HepG2 (cell line): ENCODE measurements around the gene SND1. TPM values are rescaled to one million over a fixed set of nuclear protein-coding genes. Genes with fewer than 3 reads are reported as not detected.

Experiments
- ATAC-seq: fragments of 200-7000 bp; cut with Tn5 transposase; 3 replicates; pipeline ENCODE4 v1.9.1; 2020; ENCODE audit warnings: mild to moderate bottlenecking, moderate library complexity
- BruUV-seq: library from RNA; stranded (reverse); fragments of 400-500 nt; replicated peaks from 2 replicates; lab custom pipeline; 2021; lab: Mats Ljungman, UMichigan
- CTCF ChIA-PET: fragments of 300-600 bp; formaldehyde crosslinking; extraction: SDS; loops from one replicate; lab custom pipeline; 2021; ENCODE audit warnings: low total read pairs, inconsistent platforms, low intra/inter-chr PET ratio; lab: Yijun Ruan, JAX
- POLR2A ChIA-PET: fragments of 350-600 bp; sonication (Branson Sonifier 250); formaldehyde crosslinking; loops from one replicate; lab custom pipeline; 2020; ENCODE audit warnings: antibody characterized with exemption, inconsistent platforms; lab: Yijun Ruan, JAX
- DNase-seq: peaks from one replicate; pipeline ENCODE4 v3.0.0-alpha.2; 2015; ENCODE audit warnings: low spot score
- FAIRE-seq: peaks from 3 replicates; lab custom pipeline; 2011; peaks lifted over from hg19 to GRCh38; lab: Jason Lieb, UNC
- H2AFZ ChIP-seq: one replicate; pipeline ENCODE4 v1.6.1; 2011; ENCODE audit warnings: low read length, inconsistent platforms
- H3K27ac ChIP-seq: fragments of 300-600 bp; 3 replicates; pipeline ENCODE4 v1.8.0; 2011; ENCODE audit warnings: mixed run types, mild to moderate bottlenecking, mixed read lengths, low read length, inconsistent platforms; ENCODE audit not compliant: insufficient read depth; ENCODE audit errors: extremely low read length
- H3K27me3 ChIP-seq, 2 experiments: fragments of 200-600 bp in 1 of 2; 2 replicates in 1 of 2; 3 replicates in 1 of 2; pipeline versions ENCODE4 v1.6.0 to v1.8.0; 2011; ENCODE audit warnings: low read length in 2 of 2, mild to moderate bottlenecking in 2 of 2, moderate library complexity in 2 of 2, inconsistent platforms in 1 of 2; ENCODE audit not compliant: insufficient read depth in 2 of 2, control insufficient read depth in 1 of 2
- H3K36me3 ChIP-seq, 2 experiments: fragments of 200-600 bp in 1 of 2; replicated peaks in 1 of 2; 2 replicates in 1 of 2; 3 replicates in 1 of 2; pipeline versions ENCODE4 v1.5.1 to v1.8.0; 2011; ENCODE audit warnings: low read length in 2 of 2, inconsistent platforms in 1 of 2; ENCODE audit not compliant: insufficient read depth in 2 of 2, control insufficient read depth in 1 of 2
- H3K4me1 ChIP-seq: 2 replicates; pipeline ENCODE4 v1.5.1; 2012; ENCODE audit warnings: low read length, inconsistent platforms; ENCODE audit not compliant: insufficient read depth
- H3K4me2 ChIP-seq: 2 replicates; pipeline ENCODE4 v1.6.0; 2011; ENCODE audit warnings: low read depth, low read length, inconsistent platforms
- H3K4me3 ChIP-seq, 3 experiments: fragments of 200-600 bp in 1 of 3; sonication (generic), shearing (Covaris generic) in 1 of 3; replicated peaks in 1 of 3; 2 replicates each; pipeline ENCODE4 v1.5.1; 2011 to 2016; ENCODE audit warnings: low read length in 3 of 3, inconsistent platforms in 2 of 3, low read depth in 2 of 3, mild to moderate bottlenecking in 2 of 3, control low read depth in 1 of 3, mixed read lengths in 1 of 3; ENCODE audit not compliant: insufficient read depth in 1 of 3
- H3K79me2 ChIP-seq: one replicate; pipeline ENCODE4 v1.6.1; 2011; ENCODE audit warnings: low read length, inconsistent platforms; ENCODE audit not compliant: insufficient read depth
- H3K9ac ChIP-seq: 2 replicates; pipeline ENCODE4 v1.6.0; 2011; ENCODE audit warnings: mild to moderate bottlenecking, low read depth, low read length, inconsistent platforms; ENCODE audit not compliant: insufficient read depth
- H3K9me3 ChIP-seq: 2 replicates; pipeline ENCODE4 v1.5.1; 2012; ENCODE audit warnings: mild to moderate bottlenecking, low read length
- H4K20me1 ChIP-seq: 2 replicates; pipeline ENCODE4 v1.6.0; 2011; ENCODE audit warnings: inconsistent platforms, mild to moderate bottlenecking, low read length, moderate library complexity; ENCODE audit not compliant: insufficient read depth
- ATF3 ChIP-seq: sonication (generic); formaldehyde crosslinking; IDR thresholded peaks from 2 replicates; pipeline ENCODE4 v1.4.0; 2020; ENCODE audit warnings: missing genetic modification reagents
- CHCHD3 ChIP-seq: sonication (generic); formaldehyde crosslinking; IDR thresholded peaks from 2 replicates; pipeline ENCODE4 v1.8.0; 2022; ENCODE audit warnings: mild to moderate bottlenecking, missing genetic modification reagents, moderate library complexity
- DNMT3B ChIP-seq: conservative IDR thresholded peaks from 2 replicates; pipeline ENCODE4 v1.6.1; 2016; ENCODE audit warnings: missing biosample characterization, control low read depth
- FOXM1 ChIP-seq: sonication (generic); formaldehyde crosslinking; IDR thresholded peaks from 2 replicates; pipeline ENCODE4 v1.5.0; 2020; ENCODE audit warnings: missing genetic modification reagents
- GATAD1 ChIP-seq: IDR thresholded peaks from 2 replicates; pipeline ENCODE4 v1.6.1; 2016; ENCODE audit warnings: missing genetic modification reagents, missing compliant biosample characterization
- HOXA7 ChIP-seq: sonication (generic); formaldehyde crosslinking; IDR thresholded peaks from 2 replicates; pipeline ENCODE4 v1.8.1; 2022; ENCODE audit warnings: mild to moderate bottlenecking, missing genetic modification reagents, moderate library complexity
- IKZF1 ChIP-seq: fragments of 450-650 bp; IDR thresholded peaks from 2 replicates; pipeline ENCODE4 v1.7.1; 2016
- NBN ChIP-seq: fragments of 450-650 bp; conservative IDR thresholded peaks from 2 replicates; pipeline ENCODE4 v1.6.1; 2017
- NR2F1 ChIP-seq, 2 experiments: fragments of 450-650 bp in 1 of 2; formaldehyde crosslinking in 1 of 2; IDR thresholded peaks; 2 replicates each; pipeline versions ENCODE4 v1.5.0 to v1.6.1; 2016 to 2020; ENCODE audit warnings: mild to moderate bottlenecking in 1 of 2, missing compliant biosample characterization in 1 of 2, missing genetic modification reagents in 1 of 2, moderate library complexity in 1 of 2
- RELA ChIP-seq: sonication (generic); formaldehyde crosslinking; IDR thresholded peaks from 2 replicates; pipeline ENCODE4 v1.4.0; 2020; ENCODE audit warnings: missing genetic modification reagents
- SMAD1 ChIP-seq: sonication (generic); formaldehyde crosslinking; IDR thresholded peaks from 2 replicates; pipeline ENCODE4 v1.4.0; 2020; ENCODE audit warnings: missing genetic modification reagents, low read depth, mild to moderate bottlenecking, borderline replicate concordance
- STAG1 ChIP-seq: sonication (generic); formaldehyde crosslinking; IDR thresholded peaks from 2 replicates; pipeline ENCODE4 v1.4.0; 2020; ENCODE audit warnings: missing genetic modification reagents
- ZNF430 ChIP-seq: sonication (generic); formaldehyde crosslinking; IDR thresholded peaks from 2 replicates; pipeline ENCODE4 v1.9.0; 2021; ENCODE audit warnings: mild to moderate bottlenecking, missing genetic modification reagents
- ZNF431 ChIP-seq: sonication (generic); formaldehyde crosslinking; IDR thresholded peaks from 2 replicates; pipeline ENCODE4 v1.9.0; 2022; ENCODE audit warnings: missing genetic modification reagents, low read depth, mild to moderate bottlenecking, borderline replicate concordance
- ZNF503 ChIP-seq: sonication (generic); formaldehyde crosslinking; IDR thresholded peaks from 2 replicates; pipeline ENCODE4 v1.4.0; 2020; ENCODE audit warnings: missing genetic modification reagents
- ZNF746 ChIP-seq: sonication (generic); formaldehyde crosslinking; IDR thresholded peaks from 2 replicates; pipeline ENCODE4 v1.8.0; 2022; ENCODE audit warnings: mild to moderate bottlenecking, missing genetic modification reagents
- ZSCAN31 ChIP-seq: sonication (generic); formaldehyde crosslinking; IDR thresholded peaks from 2 replicates; pipeline ENCODE4 v1.5.0; 2020; ENCODE audit warnings: low read depth, mild to moderate bottlenecking, missing genetic modification reagents
- WGBS: methylation state at CpG from one replicate; pipeline ENCODE4 v1.1.6; 2017; ENCODE audit warnings: low lambda C conversion rate; 5-methylcytosine and 5-hydroxymethylcytosine counted together
- in situ Hi-C: cut with HindIII; loops from 2 replicates; pipeline ENCODE4 v1.10.0; 2017; ENCODE audit warnings: low pct_unique_long_range_greater_than_20kb; ENCODE audit not compliant: extremely low pct_ligation_motif_present
- intact Hi-C: fragments of 100-400 bp; cut with micrococcal nuclease; formaldehyde crosslinking; loops from one replicate; pipeline ENCODE4 v1.10.0; 2022; ENCODE audit not compliant: unreplicated experiment
- polyA plus RNA-seq, 8 experiments: library from polyadenylated mRNA; depleted of rRNA in 3 of 8; stranded (reverse) in 7 of 8; unstranded in 1 of 8; fragments of >200 nt; fragmentation: Illumina TruSeq in 4 of 8; extraction: Trizol in 4 of 8; gene quantifications; 2 replicates each; pipeline versions ENCODE4 v1.2.1 to v1.2.3, GENCODE V29; 2011 to 2016; ENCODE audit warnings: low read depth in 4 of 8, missing spikeins in 1 of 8, mixed read lengths in 1 of 8; ENCODE audit not compliant: insufficient read depth in 1 of 8
- total RNA-seq, 5 experiments: library from RNA; depleted of rRNA; stranded (reverse); fragments of >200 nt; fragmentation: Illumina TruSeq; extraction: Trizol; gene quantifications; 2 replicates each; pipeline ENCODE4 v1.2.3, GENCODE V29; 2016; ENCODE audit warnings: low read depth in 1 of 5
- TF ChIP-seq, protein P1 (sequence below): sonication (generic); formaldehyde crosslinking; IDR thresholded peaks from 2 replicates; pipeline ENCODE4 v1.4.0; 2020; ENCODE audit warnings: low read depth, mild to moderate bottlenecking, missing genetic modification reagents
- TF ChIP-seq, protein P2 (sequence below), 2 experiments: IDR thresholded peaks; 2 replicates each; pipeline ENCODE4 v1.6.1; 2011 to 2012; ENCODE audit warnings: low read length in 2 of 2, borderline replicate concordance in 1 of 2, low read depth in 1 of 2, mild to moderate bottlenecking in 1 of 2, moderate library complexity in 1 of 2

The SND1 gene
- total and polyA plus RNA-seq, 2 of the 13 experiments (the other 11 are each of a cell fraction or from before 2014, with no cell fraction given), result 110 to 182 TPM

GRCh38 chr7:128076196-128076795, 424.3 kb downstream of the SND1 start:
- ChIA-PET POLR2A (no interaction called here), CTCF (no interaction called here)
- H3K9me3 ChIP-seq, result no peaks in the 10 kb centered on the region
- H3K27me3 ChIP-seq, result no peaks in the 10 kb centered on the region
- no peaks in the 10 kb centered on the region for H3K79me2 ChIP-seq
- WGBS, result 100% methylated on average over 8 of the region's 8 CpGs
- BruUV-seq, result no TSS peak
- DNase-seq (no peak), ATAC-seq (no peak), FAIRE-seq (no peak)
- H3K27ac ChIP-seq, result no peak overlapping the region
- H4K20me1 ChIP-seq, result no peaks in the 10 kb centered on the region
- in situ Hi-C loops (no loop called here), intact Hi-C loops (no loop called here)
- H3K9ac ChIP-seq, result no peak overlapping the region
- H3K36me3 ChIP-seq, result peaks cover 39 to 83% of the 10 kb centered on the region in 2 experiments
- no peaks in the 10 kb centered on the region for H3K4me1 ChIP-seq
- H2AFZ ChIP-seq, result no peak overlapping the region
- no peak overlapping the region for H3K4me2 ChIP-seq
- H3K4me3 ChIP-seq, result no peak overlapping the region
- TF ChIP-seq NBN (no peak), ZNF431 (no peak), IKZF1 (no peak), GATAD1 (CRISPR knock-in tag) (no peak), ZSCAN31 (CRISPR knock-in tag) (no peak), ZNF430 (no peak), SMAD1 (CRISPR knock-in tag) (no peak), CHCHD3 (CRISPR knock-in tag) (no peak), NR2F1 (CRISPR knock-in tag; IDR thresholded peaks at IDR 0.05) (no peak), FOXM1 (CRISPR knock-in tag) (no peak), ATF3 (CRISPR knock-in tag) (no peak), STAG1 (CRISPR knock-in tag) (no peak), DNMT3B (CRISPR knock-in tag) (no peak), ZNF503 (CRISPR knock-in tag) (no peak), HOXA7 (CRISPR knock-in tag) (no peak), ZNF746 (CRISPR knock-in tag) (no peak), RELA (CRISPR knock-in tag) (no peak)
- TF ChIP-seq, protein P1, sequence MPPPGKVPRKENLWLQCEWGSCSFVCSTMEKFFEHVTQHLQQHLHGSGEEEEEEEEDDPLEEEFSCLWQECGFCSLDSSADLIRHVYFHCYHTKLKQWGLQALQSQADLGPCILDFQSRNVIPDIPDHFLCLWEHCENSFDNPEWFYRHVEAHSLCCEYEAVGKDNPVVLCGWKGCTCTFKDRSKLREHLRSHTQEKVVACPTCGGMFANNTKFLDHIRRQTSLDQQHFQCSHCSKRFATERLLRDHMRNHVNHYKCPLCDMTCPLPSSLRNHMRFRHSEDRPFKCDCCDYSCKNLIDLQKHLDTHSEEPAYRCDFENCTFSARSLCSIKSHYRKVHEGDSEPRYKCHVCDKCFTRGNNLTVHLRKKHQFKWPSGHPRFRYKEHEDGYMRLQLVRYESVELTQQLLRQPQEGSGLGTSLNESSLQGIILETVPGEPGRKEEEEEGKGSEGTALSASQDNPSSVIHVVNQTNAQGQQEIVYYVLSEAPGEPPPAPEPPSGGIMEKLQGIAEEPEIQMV (CRISPR knock-in tag), result no peak
- TF ChIP-seq, protein P2, sequence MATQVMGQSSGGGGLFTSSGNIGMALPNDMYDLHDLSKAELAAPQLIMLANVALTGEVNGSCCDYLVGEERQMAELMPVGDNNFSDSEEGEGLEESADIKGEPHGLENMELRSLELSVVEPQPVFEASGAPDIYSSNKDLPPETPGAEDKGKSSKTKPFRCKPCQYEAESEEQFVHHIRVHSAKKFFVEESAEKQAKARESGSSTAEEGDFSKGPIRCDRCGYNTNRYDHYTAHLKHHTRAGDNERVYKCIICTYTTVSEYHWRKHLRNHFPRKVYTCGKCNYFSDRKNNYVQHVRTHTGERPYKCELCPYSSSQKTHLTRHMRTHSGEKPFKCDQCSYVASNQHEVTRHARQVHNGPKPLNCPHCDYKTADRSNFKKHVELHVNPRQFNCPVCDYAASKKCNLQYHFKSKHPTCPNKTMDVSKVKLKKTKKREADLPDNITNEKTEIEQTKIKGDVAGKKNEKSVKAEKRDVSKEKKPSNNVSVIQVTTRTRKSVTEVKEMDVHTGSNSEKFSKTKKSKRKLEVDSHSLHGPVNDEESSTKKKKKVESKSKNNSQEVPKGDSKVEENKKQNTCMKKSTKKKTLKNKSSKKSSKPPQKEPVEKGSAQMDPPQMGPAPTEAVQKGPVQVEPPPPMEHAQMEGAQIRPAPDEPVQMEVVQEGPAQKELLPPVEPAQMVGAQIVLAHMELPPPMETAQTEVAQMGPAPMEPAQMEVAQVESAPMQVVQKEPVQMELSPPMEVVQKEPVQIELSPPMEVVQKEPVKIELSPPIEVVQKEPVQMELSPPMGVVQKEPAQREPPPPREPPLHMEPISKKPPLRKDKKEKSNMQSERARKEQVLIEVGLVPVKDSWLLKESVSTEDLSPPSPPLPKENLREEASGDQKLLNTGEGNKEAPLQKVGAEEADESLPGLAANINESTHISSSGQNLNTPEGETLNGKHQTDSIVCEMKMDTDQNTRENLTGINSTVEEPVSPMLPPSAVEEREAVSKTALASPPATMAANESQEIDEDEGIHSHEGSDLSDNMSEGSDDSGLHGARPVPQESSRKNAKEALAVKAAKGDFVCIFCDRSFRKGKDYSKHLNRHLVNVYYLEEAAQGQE (IDR thresholded peaks at IDR 0.05; ENCODE audit: borderline replicate concordance in 1 of 2, low read depth in 1 of 2, low read length in 2 of 2), result no peak
